OCI-LY1 (cell line): ENCODE data around the gene MAPK11.

Experiments
- H2AFZ ChIP-seq: fragments of 200-600 bp; sonication (generic), shearing (Covaris generic); 2 replicates; pipeline ENCODE4 v1.6.0; 2014; ENCODE audit warnings: antibody characterized with exemption, mild to moderate bottlenecking, low read length
- H3F3A ChIP-seq: fragments of 200-600 bp; sonication (generic), shearing (Covaris generic); 2 replicates; pipeline ENCODE4 v1.6.0; 2014; ENCODE audit warnings: mild to moderate bottlenecking, antibody characterized with exemption, low read length, moderate library complexity; ENCODE audit not compliant: insufficient read depth
- H3K27ac ChIP-seq: fragments of 200-600 bp; sonication (generic); 2 replicates; pipeline ENCODE4 v1.5.1; 2014; ENCODE audit warnings: low read length, mixed run types, mild to moderate bottlenecking, low read depth; ENCODE audit not compliant: poor library complexity, severe bottlenecking
- H3K27me3 ChIP-seq: fragments of 200-600 bp; sonication (generic); 2 replicates; pipeline ENCODE4 v1.6.0; 2014; ENCODE audit warnings: antibody characterized with exemption, mild to moderate bottlenecking, low read length, moderate library complexity; ENCODE audit not compliant: insufficient read depth
- H3K36me3 ChIP-seq: fragments of 200-600 bp; sonication (generic); 2 replicates; pipeline ENCODE4 v1.6.1; 2014; ENCODE audit warnings: mild to moderate bottlenecking, antibody characterized with exemption, low read length, moderate library complexity, mixed read lengths; ENCODE audit not compliant: insufficient read depth
- H3K4me1 ChIP-seq: fragments of 200-600 bp; sonication (generic); 2 replicates; pipeline ENCODE4 v1.5.1; 2014; ENCODE audit warnings: mild to moderate bottlenecking, low read length, moderate library complexity; ENCODE audit not compliant: insufficient read depth, severe bottlenecking
- H3K4me2 ChIP-seq: fragments of 200-600 bp; sonication (generic), shearing (Covaris generic); 2 replicates; pipeline ENCODE4 v1.6.1; 2014; ENCODE audit warnings: low read length
- H3K4me3 ChIP-seq: fragments of 200-600 bp; sonication (generic); 2 replicates; pipeline ENCODE4 v1.5.1; 2014; ENCODE audit warnings: low read length, low read depth, mild to moderate bottlenecking, mixed read lengths; ENCODE audit not compliant: poor library complexity, severe bottlenecking
- H3K79me2 ChIP-seq: fragments of 200-600 bp; shearing (Covaris generic); 2 replicates; pipeline ENCODE4 v1.6.1; 2016; ENCODE audit warnings: mixed run types, low read length, mixed read lengths; ENCODE audit not compliant: insufficient read depth
- H3K9ac ChIP-seq: fragments of 200-600 bp; sonication (generic), shearing (Covaris generic); 2 replicates; pipeline ENCODE4 v1.6.1; 2014; ENCODE audit warnings: mild to moderate bottlenecking, low read length, mixed read lengths
- H3K9me2 ChIP-seq: fragments of 200-600 bp; sonication (generic), shearing (Covaris generic); 2 replicates; pipeline ENCODE4 v1.6.1; 2014; ENCODE audit warnings: low read depth, mild to moderate bottlenecking, low read length, mixed read lengths
- H3K9me3 ChIP-seq: fragments of 200-600 bp; shearing (Covaris generic); 2 replicates; pipeline ENCODE4 v1.6.1; 2014; ENCODE audit warnings: low read length, mixed read lengths
- H4K20me1 ChIP-seq: fragments of 200-600 bp; sonication (generic), shearing (Covaris generic); 2 replicates; pipeline ENCODE4 v1.6.0; 2016; ENCODE audit warnings: mild to moderate bottlenecking, low read length; ENCODE audit not compliant: insufficient read depth
- EZH2 ChIP-seq: fragments of 200-600 bp; sonication (generic), shearing (Covaris generic); IDR thresholded peaks from 2 replicates; pipeline ENCODE4 v1.8.0; 2017; ENCODE audit warnings: borderline replicate concordance, mixed run types, mild to moderate bottlenecking, antibody characterized with exemption, low read length, moderate library complexity, mixed read lengths
- TF ChIP-seq, protein P1 (sequence below): fragments of 200-600 bp; sonication (generic), shearing (Covaris generic); IDR thresholded peaks from 2 replicates; pipeline ENCODE4 v1.5.1; 2017; ENCODE audit warnings: mild to moderate bottlenecking, antibody characterized with exemption, low read length, moderate library complexity, mixed read lengths

The MAPK11 gene

DNA sequence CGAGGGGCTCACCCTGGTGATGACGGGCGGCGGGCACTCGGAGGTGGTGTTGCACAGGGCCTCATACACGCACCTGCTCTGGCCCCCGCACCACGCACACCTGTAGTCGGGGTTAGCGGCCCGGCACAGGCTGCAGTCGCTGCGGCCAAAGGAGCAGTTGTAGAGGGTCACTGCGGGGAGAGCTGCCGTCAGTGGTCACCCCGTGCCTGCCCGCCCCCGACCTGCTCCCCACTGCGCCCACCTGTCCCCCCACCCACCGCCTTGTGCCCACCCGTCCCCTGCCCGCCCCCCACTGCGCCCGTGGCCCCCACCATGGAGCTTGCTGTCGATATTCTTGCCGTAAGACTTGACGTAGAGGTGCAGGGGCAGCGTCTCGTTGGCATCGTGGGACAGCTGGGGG lies 13.6 kb upstream of the MAPK11 start:
- Histone ChIP-seq H3F3A (no peaks in the 10 kb centered on the region), H3K36me3 (no peaks in the 10 kb centered on the region), H3K4me3 (no peak overlapping the region), H3K9me2 (no peaks in the 10 kb centered on the region), H3K9me3 (no peaks in the 10 kb centered on the region), H4K20me1 (no peaks in the 10 kb centered on the region), H3K4me1 (no peaks in the 10 kb centered on the region), H2AFZ (no peak overlapping the region), H3K27me3 (peaks cover 17% of the 10 kb centered on the region), H3K79me2 (no peaks in the 10 kb centered on the region), H3K4me2 (no peak overlapping the region), H3K9ac (no peak overlapping the region), H3K27ac (no peak overlapping the region)
- no peak for TF ChIP-seq EZH2
- TF ChIP-seq, protein P1, sequence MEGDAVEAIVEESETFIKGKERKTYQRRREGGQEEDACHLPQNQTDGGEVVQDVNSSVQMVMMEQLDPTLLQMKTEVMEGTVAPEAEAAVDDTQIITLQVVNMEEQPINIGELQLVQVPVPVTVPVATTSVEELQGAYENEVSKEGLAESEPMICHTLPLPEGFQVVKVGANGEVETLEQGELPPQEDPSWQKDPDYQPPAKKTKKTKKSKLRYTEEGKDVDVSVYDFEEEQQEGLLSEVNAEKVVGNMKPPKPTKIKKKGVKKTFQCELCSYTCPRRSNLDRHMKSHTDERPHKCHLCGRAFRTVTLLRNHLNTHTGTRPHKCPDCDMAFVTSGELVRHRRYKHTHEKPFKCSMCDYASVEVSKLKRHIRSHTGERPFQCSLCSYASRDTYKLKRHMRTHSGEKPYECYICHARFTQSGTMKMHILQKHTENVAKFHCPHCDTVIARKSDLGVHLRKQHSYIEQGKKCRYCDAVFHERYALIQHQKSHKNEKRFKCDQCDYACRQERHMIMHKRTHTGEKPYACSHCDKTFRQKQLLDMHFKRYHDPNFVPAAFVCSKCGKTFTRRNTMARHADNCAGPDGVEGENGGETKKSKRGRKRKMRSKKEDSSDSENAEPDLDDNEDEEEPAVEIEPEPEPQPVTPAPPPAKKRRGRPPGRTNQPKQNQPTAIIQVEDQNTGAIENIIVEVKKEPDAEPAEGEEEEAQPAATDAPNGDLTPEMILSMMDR: no peak

DNA sequence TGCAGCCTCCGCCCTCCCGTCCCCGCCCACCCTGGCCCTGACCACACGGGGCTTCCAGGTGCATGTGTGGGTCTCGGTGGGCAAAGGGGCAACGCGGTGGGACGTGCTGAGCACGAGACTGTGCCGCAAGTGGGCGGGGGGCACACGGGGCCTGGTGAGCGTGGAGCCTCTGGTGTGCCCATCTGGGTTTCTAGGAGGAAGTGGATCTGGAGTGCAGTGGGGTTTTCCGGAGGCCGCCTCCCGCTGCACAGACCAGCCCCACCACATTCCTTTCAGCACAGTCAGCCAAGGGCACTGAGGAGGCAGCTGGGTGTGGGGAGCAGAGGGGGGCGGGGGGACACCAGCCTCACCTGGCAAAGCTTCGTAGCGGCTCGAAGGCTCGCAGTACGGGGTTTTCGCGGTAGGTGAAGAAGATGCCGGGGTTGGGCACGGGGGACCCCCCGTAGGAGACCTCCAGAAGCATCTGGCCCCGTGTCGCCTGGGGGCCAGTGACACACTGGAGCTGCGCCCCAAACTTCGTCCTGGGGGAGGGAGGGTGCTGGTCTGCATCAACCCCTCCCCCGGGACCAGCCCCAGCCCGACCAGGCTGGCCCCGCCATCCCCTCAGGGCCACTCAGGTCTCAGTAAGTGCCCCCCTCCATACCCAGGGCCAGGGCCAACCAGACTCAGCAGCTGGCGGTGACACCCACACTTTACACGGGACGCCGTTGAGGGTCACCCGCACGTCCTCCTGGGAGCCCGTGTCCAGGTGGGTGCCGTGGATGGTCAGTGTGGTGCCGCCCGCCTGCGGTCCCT lies 12.4 kb upstream of the MAPK11 start:
- H3K36me3 ChIP-seq: no peaks in the 10 kb centered on the region
- H3K4me3 ChIP-seq: no peak overlapping the region

DNA sequence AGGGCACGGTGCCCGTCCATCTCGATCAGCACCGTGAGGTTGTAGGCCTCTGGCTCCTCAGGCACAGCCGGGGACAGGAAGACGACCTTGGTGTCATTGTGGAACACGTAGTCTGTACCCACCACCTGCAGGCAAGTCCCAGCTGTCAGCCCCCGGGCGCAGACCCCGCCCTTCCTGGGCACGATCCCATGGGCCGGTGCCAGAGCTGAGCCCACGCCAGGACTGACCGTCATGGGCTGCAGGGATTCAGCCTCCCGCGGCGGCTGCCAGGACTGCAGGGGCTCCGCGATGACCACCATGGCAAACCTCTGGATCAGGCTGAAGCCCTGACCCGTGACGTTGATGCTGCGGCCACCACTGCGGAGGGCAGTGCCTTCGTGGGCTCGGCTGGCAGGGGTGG lies 11.8 kb upstream of the MAPK11 start:
- Histone ChIP-seq H3K4me2 (no peak overlapping the region), H3K9me3 (no peaks in the 10 kb centered on the region), H2AFZ (no peak overlapping the region), H3K79me2 (no peaks in the 10 kb centered on the region), H4K20me1 (no peaks in the 10 kb centered on the region), H3K4me1 (no peaks in the 10 kb centered on the region), H3F3A (no peaks in the 10 kb centered on the region), H3K27me3 (peaks cover 17% of the 10 kb centered on the region), H3K36me3 (no peaks in the 10 kb centered on the region), H3K9ac (no peak overlapping the region), H3K27ac (no peak overlapping the region), H3K9me2 (no peaks in the 10 kb centered on the region), H3K4me3 (no peak overlapping the region)
- TF ChIP-seq, protein P1: no peak
- TF ChIP-seq EZH2: no peak

More for the DNA sequence above, 12.4 kb upstream of the MAPK11 start:
- no peaks in the 10 kb centered on the region for H3F3A ChIP-seq
- no peaks in the 10 kb centered on the region for H3K79me2 ChIP-seq
- H3K4me2 ChIP-seq: no peak overlapping the region
- H3K9me3 ChIP-seq: no peaks in the 10 kb centered on the region
- TF ChIP-seq, protein P1: no peak
- no peak for TF ChIP-seq EZH2
- no peak overlapping the region for H2AFZ ChIP-seq
- H3K27me3 ChIP-seq: peaks cover 17% of the 10 kb centered on the region
- H4K20me1 ChIP-seq: no peaks in the 10 kb centered on the region
- H3K4me1 ChIP-seq: no peaks in the 10 kb centered on the region
- H3K9me2 ChIP-seq: no peaks in the 10 kb centered on the region
- H3K27ac ChIP-seq: no peak overlapping the region
- no peak overlapping the region for H3K9ac ChIP-seq
